Activated CD4-positive, alpha-beta T cell treated with anti-CD3 and anti-CD28 coated beads, Interleukin-2, Interleukin-6, amounts not matched to agents 100 ng/mL and 50 ng/mL, durations not matched to agents 16 hours and 8 hours (primary cell): ENCODE data around the gene SIRPG.
A peak's percentile ranks its signal among the peaks of the same experiment; 100 is the strongest.
"Not testable (repeated sequence)": the region's sequence is repeated elsewhere in the genome, so short reads cannot be mapped to it uniquely, and the experiment has no call there.

Source experiments
- DNase-seq: peaks from one replicate; pipeline ENCODE4 v3.0.0-alpha.2; 2020

Gene SIRPG

GRCh38 chr20:1657556-1658334 is at the start of gene SIRPG:
SIRPG (minus strand) TSS chr20:1657779; CDS start chr20:1657714, 65 bp downstream.
- DNase-seq = peak; percentile 46

- DNase-seq = not testable (repeated sequence)
Observed at GRCh38 chr20:1706887-1707286, 49.3 kb upstream of the SIRPG start.

GRCh38 chr20:1706079-1706478 is 48.5 kb upstream of the SIRPG start:
- no peak for DNase-seq

- no peak for DNase-seq
Observed at GRCh38 chr20:1702855-1703254, 45.3 kb upstream of the SIRPG start.

- DNase-seq = no peak
Observed at GRCh38 chr20:1702328-1702727, 44.7 kb upstream of the SIRPG start.

- no peak for DNase-seq
Observed at GRCh38 chr20:1700990-1701389, 43.4 kb upstream of the SIRPG start.

- DNase-seq = no peak
Observed at GRCh38 chr20:1697592-1697991, 40.0 kb upstream of the SIRPG start.

- DNase-seq = no peak
Observed at GRCh38 chr20:1696521-1697209, 39.1 kb upstream of the SIRPG start.

- DNase-seq = no peak
Observed at GRCh38 chr20:1694672-1695071, 37.1 kb upstream of the SIRPG start.

- no peak for DNase-seq
Observed at GRCh38 chr20:1693427-1693826, 35.8 kb upstream of the SIRPG start.

- DNase-seq = no peak
Observed at GRCh38 chr20:1689721-1690120, 32.1 kb upstream of the SIRPG start.

GRCh38 chr20:1688886-1689538 is 31.4 kb upstream of the SIRPG start:
- DNase-seq = no peak

GRCh38 chr20:1687053-1687452 is 29.5 kb upstream of the SIRPG start:
- DNase-seq = no peak

- DNase-seq = no peak
Observed at GRCh38 chr20:1686151-1686748, 28.7 kb upstream of the SIRPG start.

- no peak for DNase-seq
Observed at GRCh38 chr20:1685304-1686052, 27.9 kb upstream of the SIRPG start.

GRCh38 chr20:1684872-1685271 is 27.3 kb upstream of the SIRPG start:
- DNase-seq = no peak

- DNase-seq = no peak
Observed at GRCh38 chr20:1676650-1677049, 19.1 kb upstream of the SIRPG start.

GRCh38 chr20:1674990-1675780 is 17.6 kb upstream of the SIRPG start:
- no peak for DNase-seq

- DNase-seq = peak; percentile 75
Observed at GRCh38 chr20:1674361-1674760, 16.8 kb upstream of the SIRPG start.

- no peak for DNase-seq
Observed at GRCh38 chr20:1673424-1673823, 15.8 kb upstream of the SIRPG start.

GRCh38 chr20:1672728-1673127 is 15.1 kb upstream of the SIRPG start:
- no peak for DNase-seq
